Kasumi-1 (cell line): Measurements from ENCODE around the gene IER5L.

ENCODE experiments used
- DNase-seq, 2 experiments: peaks; one replicate each; lab custom pipeline; 2025; lab: John Stamatoyannopoulos, UW

The IER5L gene

DNA sequence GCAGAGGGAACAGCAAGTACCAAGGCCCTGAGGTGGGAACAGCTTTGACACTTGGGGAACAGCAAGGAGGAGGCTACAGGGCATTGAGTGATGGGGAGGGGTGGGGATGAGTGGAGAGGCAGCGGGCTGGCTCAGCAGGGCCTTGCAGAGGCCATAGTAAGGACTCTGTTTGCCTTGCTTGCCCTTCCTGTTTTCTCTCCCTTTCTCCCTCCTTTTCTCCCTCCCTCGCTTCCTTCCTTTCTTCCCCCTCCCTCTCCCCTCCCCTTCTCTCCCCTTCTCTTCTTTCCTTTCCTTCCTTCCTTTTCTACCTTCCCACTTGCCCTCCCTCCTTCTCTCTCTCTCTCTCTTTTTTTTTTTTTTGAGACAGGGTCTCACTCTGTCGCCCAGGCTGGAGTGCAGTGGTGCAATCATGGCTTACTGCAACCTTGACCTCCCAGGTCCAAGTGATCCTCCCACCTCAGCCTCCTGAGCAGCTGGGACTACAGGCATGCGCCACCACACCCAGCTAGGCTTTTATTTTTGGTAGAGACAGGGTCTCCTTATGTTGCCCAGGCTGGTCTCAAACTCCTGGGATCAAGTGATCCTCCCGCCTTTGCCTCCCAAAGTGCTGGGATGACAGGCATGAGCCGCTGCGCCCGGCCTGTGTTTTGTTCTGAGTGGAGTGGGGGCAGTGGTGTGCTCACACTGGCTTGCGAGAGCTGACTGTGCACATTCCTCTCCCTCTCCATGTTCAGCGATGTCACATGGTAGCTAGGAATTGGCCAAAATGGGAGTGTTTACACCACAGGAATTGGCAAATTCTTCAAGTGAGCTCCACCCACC lies 17.1 kb downstream of the IER5L start:
- no peak for DNase-seq

DNA sequence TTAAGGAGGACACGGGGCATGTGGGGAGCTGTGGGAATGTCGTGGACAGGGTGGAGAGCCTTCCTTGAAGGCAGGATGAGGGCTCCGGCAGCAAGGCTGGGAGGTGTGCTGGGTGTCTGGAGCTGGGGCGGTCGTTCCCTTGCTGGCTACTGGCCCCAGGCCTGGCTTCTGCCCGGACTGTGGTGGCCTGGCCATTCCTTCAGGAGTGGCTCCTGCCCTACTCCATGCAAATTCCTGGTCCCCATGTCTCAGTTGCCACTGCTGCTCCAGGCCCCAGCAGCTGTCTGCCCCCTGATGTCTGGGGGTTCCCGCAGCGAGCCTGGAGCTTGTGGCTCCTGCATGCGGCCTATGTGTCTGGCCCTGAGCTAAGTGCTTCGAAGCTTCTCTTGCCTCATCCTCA lies 21.9 kb downstream of the IER5L start:
- DNase-seq, result no peak

DNA sequence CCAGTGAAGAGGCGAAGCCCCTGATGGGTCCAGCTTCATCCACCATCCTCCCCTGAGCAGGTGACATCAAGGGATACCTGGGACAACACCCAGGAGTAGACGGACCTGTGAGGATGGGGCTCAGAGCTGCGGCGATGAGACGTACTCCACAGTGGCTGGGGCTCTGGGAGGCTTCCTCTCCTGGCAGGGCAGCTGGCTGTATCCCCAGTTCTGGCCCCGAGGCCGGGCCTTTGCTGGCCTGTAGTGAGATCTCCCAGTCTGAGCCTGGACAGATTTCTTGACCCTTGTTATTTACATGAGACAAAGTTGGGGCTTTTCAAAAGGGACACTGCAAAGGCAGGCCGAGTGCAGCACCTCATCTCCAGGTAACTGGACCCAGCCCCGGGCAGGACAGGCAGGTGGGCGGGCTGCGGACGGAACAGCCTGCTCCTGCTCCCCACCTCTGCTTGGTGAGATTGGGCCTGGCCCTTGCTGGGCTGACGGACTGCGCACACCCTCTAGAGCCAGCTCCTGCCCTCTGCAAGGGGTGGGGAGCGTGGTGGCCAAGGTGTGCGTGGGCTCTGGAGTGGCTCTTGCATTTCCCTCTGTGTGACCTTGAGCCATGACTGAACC lies 23.1 kb downstream of the IER5L start:
- no peak for DNase-seq

DNA sequence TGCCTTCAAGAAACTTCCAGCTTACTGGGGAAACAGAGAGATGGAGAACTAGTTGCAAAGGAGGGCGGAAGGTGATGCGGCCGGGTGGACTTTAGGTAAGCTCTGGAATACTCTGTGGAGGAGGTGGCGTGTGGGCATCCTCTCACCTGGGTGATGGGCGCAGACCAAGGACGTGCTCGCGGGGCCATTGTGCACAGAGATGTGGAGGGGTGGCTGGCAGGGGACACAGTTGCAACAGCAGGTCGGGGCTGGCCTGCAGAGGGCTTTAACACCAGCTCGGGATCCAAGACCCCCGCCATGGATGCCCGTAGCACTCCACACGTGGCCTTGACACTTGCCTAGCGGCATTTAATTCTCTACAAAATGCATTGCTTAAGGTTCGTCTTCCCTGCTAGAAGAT lies 26.6 kb downstream of the IER5L start:
- DNase-seq, result no peak

DNA sequence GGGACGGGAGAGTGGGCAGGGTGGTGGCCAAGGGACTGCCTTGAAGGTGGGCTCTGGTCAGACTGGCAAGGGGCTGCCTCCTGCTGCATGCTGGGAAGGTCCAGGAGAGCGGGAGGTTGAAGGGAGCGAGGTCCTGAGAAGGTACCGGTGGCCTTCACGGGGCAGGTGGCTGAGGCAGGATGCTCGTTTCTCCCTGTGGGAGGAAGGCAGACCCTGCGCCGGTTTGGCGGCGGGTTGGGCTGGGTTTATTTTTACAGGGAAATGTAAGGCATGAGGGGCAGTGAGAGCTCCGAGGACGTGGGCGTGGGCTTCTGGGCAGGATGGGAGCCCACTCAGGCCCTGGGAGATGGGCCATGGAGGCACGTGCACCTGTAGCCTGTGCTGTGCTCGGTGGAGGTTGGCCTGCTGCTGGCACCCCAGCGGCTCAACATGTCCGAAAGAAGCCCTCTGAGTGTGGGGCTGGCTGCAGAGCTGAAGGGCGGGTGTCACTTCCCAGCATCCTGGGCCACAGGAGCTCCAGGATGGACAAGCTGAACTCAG lies 27.3 kb downstream of the IER5L start:
- no peak for DNase-seq

DNA sequence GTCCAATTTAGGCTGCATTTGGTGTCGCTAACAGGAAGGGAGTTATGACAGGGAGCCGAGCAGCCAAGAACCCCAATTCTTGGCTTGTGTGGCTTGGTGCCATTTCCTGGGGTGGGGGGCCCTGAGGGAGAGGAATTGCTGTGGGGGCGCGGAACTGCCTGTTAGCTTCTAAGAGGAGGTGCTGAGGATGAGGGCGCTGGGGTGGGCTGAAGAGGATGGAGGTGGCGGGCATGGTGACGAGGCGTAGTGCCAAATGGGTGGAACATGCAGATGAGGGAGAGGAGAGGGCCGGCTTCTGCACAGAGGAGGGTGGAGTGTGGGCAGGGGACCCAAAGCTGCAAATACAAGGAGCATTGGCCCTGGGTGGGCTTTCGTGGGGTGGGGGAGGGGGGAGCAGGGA lies 27.9 kb downstream of the IER5L start:
- no peak for DNase-seq

DNA sequence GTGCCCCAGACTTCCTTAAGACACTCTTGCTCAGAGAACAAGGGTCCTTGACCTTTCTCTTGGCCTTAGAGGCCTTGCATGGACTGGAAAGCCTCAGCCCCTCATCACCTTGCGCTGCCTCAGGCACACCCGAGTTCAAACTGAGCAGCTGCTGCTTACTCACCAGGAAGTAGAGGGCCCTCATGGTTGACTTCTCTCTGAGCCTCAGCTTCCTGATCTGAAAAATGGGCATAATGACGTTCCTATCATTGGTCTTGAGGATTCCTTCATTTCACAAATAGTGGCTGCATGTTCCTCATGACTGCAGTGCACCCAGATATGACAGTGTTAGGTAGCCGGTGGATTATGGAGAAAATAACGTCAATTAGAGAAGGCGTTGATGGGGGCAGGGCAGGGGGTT lies 28.6 kb downstream of the IER5L start:
- DNase-seq, result no peak

DNA sequence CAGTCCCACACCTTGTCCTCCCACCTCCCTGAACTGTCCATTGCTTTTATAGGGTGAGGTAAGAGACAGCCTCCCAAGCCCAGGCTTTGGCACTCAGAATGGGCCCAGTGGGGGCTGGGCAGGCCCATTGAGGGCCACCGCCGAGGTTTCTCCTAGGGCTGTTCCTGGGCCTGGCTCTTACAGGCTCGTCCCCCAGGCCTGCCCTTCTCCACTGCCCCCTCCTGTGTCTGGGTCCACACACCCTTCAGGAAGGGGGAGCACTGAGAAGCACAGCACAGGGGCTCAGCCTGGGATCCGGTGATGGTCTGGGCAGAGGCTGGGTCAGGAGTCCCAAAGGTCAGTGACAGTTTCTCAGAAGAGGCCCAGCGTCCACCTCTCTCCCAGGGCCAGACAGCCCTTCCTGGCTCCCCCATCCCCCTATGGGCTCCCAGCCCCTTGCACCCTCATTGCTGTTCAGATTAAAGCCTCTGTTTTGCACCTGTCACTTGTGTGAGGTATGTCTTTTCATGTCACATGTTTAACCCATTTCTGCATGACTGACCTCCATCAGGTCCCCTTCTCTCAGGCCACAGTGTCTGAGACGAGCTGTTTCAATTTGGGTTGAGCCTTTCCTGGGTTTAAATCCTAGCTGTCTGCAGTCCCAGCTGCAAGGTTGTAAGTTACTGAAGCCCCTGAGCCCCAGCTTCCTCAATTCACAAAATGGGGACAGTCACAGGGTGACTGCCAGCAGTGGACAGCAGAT lies 29.4 kb downstream of the IER5L start:
- DNase-seq, result no peak

DNA sequence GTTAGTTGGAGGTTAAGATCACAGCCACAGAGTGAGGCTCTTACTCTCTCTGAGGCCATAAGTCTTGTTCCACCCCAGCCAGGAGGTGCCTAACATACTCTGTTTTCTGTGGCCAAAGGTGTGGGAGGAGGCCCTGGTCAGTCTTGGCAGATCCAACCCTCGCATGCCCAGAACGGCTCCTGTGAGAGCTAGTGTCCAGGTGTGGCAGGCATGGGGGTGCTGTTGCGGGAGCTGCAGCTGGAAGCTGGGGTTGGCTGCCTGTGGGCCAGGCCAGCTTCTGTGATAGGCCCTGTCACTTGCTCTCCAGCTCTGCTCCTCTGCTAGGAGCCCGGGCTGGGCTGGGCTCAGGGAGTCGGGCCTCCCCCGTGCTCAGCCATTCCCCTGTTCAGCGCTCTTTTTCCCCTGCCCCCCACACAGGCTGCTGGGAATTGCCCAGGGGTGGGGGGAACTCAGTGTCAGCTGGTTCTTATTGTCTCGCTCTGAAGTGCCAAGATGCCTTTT lies 31.6 kb downstream of the IER5L start:
- no peak for DNase-seq

DNA sequence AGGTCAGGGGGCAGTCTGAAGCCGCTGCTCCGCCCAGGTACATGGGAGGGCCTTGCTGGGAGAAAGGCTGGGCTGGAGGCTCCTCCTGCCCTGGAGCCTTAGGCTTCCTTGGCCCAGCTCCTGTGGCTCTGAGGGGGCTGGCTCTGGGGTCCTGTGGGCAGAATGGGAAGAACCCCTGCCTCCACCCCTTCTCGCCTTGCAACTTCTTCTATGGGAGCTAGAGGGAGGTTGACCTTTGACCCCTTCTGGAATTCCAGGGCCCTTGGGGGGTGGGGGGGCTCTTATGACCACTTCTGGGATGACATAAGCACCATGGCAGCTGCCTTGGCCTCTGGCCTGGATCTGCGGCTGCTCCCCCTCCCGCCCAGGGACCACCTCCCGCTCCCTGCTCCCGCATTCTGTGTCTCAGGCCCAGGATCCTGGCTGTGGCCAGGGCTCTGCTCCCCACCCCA lies 32.2 kb downstream of the IER5L start:
- no peak for DNase-seq

DNA sequence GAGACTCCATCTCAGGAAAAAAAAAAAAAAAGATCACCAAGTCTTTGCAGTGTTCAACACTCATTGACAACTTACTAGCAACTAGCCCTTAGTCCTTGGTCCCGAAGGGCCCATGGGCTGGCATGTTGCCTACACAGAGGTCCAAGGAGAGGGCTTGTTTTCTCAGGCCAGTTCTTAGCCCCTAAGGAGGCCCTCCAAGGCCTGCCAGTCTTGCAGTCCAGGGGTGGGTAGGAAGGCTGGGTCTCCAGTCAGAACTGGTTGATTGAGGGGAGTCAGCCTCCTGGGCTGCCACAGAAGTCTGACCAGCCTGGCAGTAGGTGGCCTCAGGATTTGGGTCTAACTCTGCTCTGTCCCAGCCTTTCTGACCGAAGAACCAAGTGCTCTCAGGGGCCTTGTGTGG lies 32.7 kb downstream of the IER5L start:
- DNase-seq, result no peak

DNA sequence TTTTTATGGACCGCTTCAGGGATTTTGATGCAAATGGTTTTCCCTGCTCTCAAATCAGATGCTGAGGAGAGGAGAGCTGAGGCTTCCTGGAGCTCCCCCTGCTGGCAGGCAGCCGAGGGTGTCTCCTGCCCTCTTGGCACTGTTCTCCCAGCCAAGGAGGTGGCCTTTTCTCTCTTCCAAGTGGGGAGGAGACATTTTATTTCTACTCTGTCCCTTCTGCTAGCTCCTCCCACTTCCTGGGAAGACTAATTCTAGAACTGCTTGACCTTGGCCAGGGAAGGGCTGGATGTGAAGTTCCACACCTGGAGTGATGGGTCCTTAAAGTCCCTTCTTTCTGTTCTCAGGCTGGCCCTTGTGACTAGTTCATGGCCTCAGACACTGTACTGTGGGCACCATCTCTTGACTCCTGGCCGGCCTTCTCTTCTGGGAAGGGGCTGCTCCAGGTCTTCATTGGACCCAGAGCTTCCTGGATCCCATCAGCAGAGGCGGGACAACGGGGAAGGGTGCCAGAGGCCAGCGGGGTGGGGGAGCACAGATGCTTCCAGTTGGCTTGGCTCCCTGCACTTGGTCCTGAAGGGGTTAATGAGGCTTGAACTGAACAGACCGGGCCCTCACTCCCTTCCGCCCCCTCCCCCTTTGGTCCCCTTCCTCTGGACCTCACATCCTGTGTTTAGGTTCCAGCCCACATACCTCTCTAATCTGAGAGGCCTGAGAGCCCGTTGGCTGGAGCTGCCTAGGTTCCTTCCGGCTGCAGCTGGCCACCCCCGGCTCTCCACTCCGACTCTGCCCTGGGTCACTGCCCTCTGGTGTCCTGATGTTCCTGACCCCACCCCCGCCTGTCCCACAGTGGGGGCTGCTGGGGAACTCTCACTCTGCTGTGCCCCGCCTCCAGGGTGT lies 34.8 kb downstream of the IER5L start:
- DNase-seq, result peak; percentile 71 to 75

DNA sequence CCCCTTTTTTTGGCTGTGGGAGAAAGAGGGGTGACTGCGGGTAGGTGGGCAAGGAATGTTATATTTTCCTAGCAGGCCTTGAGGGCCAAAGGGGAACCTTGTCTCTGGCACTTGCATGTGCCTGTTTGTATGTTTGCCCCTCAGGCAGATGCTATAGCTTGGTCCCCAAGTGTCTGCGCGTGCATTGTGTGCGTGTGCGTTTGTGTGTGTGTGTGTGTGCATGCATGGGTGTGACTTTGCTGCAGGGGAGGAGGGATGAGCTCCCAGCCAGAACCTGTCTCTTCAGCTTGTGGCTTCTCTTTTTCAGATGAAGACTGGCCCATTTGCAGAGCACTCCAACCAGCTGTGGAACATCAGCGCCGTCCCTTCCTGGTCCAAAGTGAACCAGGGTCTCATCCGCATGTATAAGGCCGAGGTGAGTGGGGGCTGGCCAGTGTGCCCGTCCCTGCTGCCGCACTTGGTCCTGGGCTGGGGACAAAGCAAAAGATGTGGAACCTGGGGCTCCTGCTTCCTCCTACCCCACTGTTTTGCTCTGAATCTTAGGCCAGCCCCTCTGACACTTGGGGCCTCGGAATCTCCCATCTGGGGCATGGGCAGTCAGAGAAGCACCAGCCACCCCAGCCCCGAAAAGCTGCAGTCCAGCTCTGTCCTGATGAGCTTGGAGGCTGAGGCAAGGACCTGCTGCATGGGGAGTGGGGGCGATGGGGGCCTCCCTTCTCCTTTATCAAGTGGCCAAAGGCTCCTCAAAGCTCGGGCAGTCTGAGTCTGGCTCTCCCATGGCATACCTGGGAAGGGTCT lies 35.7 kb downstream of the IER5L start:
- DNase-seq, result no peak

DNA sequence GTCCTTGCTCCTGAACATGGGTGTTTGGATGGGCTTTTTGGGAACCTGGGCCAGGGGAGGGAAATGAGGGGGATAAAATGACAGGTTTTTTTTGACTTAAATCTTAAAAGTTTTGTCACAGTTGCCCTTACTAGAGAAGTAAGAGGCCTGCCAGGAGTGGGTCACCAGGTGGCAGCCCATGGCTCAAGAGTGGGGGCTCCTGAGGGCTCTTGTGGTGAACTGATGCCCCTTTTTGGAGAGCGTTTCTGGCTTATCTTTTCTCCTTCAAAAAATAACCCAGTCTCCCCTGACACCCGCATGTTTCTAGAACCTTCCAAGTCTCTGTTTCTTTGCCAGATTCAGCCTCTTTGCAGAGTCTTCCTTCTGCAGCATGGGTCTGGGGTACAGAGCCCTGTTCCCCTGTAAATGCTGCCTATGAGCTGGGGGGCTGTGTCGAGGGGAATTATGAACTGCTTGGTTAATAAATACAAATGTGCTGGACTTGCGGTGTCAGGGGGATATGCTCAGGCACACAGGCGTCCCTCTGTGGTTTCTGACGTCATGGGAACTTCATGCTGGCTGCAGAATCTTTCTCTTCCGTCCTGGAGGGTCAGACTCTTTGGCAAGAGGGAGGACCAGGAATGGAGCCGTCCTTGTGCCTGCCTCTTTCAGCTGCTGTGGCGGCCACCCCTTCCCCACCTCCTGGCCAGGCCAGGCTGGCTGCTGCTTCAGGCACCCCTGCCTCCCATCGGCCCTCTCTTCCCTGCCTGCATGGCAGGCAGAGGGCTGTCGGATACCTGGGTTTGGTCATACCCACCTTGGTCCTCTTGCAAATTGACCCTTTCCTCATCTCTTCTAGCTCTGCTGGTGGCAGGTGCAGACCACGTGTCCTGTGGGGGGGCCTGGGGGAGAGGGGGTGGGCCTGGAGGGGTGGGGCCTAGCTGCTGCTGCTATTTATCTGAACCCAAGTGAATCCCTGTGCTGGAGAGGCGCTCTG lies 36.7 kb downstream of the IER5L start:
- DNase-seq, result peak; percentile 43 to 71

DNA sequence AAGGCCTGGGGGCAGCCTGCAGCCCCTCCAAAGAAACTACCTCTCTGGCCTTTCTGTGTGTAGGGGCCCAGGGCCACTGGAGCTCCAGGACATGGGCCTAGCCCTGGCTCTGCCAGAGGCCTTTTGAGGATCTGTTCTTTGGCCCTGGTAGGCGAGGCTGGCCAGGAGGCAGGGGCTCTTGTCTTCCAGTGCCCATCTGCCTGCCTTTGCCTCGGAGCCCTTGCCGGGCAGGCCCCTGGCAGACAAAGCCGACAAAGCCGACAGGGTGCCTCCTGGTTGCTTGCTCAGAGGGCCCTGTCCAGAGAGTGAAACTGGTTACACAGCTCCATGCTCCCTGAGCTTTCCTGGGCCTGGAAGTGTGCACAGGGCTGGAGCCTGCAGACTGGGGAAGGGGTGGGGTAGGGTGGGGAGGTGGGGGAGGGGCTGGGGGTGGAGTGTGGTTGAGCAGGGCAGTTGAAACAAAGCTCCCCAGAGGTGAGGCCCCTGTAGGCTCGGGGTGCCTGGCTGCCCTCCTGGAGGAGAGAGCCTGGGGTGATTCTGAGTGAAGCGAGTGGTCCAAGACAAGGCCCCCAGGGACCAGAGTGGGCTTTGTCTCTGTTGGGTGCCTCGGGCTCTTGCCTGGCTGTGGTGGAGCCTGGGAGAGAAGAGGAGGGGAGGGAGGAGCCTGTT lies 37.5 kb downstream of the IER5L start:
- peak in 1 of 2 experiments; percentile 17 for DNase-seq

DNA sequence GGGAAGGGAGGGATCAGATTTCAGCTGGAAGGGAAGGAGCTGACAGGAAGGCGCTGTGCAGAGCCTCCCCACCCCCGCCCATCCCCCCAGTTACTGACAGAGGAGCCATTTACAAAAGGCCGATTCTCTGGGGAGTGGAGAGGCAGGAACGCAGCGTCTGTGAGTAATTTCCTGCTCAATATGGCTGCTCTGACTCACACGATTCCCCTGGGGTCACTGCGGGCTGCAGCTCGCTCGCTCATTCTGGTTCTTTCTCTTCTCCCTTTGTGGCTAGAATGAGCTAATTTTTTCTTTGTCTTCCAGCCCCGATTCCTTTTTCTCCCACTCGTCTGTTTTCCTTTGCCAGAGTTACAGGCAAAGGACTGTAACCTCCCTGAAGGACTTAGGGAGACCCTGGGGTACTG lies 38.1 kb downstream of the IER5L start:
- peak; percentile 97 for DNase-seq

DNA sequence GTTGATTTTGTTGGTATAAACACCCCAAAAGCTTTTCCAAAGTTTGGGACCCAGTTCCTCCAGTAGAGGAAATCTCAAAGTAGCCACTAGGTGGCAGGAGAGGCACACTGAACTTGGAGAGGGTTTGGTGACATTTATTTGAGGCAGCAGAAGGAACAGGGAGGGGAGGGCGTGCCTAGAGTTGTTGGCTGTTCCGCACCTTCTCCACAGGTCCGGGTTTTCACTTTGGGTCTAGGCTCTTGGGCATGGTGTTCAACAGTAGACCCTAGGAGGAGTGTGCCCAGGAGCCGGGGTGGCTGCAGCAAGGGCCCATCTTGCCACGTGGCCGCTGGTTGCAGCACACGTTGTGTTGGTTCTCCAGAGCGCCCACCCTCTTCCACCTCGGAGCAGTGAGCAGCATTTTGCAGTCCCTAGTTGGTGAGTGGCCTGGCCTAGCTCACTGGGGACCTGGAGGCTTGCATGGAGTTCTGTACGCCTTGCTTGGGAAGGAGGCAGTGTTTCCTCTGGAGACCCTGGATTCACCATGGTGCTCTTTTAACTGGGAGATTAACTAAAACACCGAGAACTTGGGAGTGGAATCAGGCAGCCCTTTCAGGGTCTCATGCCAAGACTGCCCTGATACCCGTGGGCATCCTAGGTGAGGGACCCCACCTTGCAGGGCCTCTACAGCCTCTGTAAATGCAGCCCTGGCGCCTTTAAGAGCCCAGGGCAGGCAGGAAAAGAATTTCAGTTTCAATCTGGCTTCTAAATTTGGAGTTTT lies 38.6 kb downstream of the IER5L start:
- peak; percentile 94 for DNase-seq
